HL-60/S4 treated with phorbol 12-myristate 13-acetate at 8.2 ng/mL for 4 days and 3 days (cell line): ENCODE data around the gene TUBA1B.
"Not testable (repeated sequence)": the region's sequence is repeated elsewhere in the genome, so short reads cannot be mapped to it uniquely, and the experiment has no call there.

Experiments
- in situ Hi-C: fragments of 300-500 bp; cut with MboI; formaldehyde crosslinking; loops from 2 replicates; pipeline ENCODE4 v1.15.0; 2022; ENCODE audit warnings: low sequenced_read_pairs

Gene TUBA1B

DNA sequence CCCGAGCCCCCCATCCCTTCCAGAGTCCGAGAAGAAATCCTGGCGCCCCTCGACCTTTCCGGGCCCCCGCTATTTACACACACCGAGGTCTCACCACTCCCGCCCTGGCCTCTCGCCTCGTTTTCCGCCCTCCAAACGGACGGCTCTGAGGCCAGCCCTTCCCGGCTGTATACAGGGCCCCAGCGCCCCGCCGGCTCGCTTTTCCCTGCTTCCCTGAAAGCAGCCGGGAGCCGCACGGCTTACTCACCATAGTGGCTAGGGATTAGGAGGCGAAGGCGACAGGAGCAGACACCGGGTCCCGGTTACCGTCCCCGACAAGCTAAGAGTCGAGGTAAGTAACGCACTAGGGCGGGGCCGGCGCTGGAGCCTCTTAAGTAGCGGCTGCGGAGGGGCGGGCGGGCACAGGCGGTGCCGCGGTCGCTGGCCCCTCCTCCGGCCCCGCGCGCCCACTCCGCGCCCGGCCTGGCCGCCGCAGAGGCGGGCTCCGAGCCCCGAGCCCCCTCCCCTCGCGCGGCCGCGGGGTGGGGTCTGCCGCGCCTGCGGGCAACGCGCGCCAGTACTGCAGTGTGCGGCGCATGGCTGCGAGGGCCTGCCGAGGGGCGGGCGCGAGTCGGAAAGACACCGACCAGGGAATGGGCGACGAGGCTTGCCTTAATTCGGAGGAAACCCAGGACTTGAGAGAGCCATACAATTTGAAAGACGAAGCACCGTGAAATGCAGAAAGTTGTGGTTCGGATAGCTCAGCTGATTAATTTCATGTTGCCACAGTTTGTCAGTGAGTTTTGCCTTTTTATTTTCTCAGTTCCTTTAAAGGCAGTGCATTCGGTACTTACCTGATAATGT is at the start of gene TUBA1B:
Gene TUBA1B (minus strand): TSS at position 345 of the 843 bp plus-strand sequence. CDS start 95 bp downstream, at position 250.
- in situ Hi-C loops, result no loop called here

DNA sequence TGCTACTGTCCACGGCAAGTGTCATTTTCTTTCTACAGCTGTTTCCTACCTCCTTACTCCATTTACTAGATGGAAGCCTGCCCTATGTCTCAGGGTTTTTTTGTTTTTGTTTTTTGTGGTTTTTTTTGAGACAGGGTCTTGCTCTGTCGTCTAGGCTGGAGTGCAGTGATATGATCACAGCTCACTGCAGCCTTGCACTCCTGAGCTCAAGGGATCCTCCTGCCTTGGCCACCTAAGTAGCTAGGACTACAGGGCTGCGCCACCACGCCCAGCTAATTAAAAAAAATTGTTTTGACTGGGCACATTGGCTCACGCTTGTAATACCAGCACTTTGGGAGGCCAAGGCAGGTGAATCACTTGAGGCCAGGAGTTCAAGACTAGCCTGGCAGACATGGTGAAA is 43.0 kb upstream of the TUBA1B start:
- in situ Hi-C loops, result no loop called here

DNA sequence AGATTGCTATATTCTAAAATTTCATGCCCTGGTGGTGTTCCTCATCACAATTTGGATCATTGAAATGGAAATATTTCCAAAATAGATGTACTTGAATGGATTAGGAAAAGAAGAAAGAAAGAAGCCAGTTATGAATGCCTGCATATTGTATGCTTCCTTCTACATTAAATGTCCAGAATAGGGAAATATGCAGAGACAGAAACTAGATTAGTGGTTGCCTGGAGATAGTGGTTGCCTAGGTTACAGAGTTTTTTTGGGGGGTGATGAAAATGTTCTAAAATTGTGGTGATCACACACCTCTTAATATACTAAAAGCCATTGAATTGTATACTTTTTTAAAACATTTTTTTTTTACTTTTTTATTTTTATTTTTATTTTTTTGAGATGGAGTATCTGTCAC is 39.7 kb upstream of the TUBA1B start:
- in situ Hi-C loops, result no loop called here

DNA sequence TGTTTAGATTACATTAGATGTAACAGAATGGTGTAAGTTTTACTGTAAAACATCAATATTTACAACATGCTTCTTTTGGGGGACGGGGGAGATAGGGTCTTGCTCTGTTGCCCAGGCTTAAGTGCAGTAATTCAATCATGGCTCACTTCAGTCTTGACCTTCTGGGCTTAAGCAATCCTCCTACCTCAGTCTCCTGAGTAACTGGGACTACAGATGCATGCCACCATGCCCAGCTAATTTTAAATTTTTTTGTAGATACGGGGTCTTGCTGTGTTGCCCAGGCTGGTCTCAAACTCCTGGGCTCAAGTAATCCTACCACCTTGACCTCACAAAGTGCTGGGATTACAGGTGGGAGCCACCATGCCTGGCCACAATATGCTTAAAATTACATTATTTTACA is 33.9 kb upstream of the TUBA1B start:
- in situ Hi-C loops, result no loop called here

DNA sequence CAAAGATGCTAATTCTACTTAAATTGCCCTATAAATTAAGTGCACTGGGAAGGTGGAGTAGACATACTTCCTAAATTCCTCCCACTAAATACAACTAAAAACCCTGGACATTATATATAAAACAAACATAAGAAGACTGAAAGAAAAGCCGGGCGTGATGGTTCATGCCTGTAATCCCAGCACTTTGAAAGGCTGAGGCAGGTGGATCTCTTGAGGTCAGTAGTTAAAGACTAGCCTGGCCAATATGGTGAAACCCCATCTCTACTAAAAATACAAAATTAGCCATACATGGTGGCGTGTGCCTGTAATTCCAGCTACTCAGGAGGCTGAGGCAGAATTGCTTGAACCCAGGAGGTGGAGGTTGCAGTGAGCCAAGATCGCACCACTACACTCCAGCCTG is 30.7 kb upstream of the TUBA1B start:
- in situ Hi-C loops, result not testable (repeated sequence)

DNA sequence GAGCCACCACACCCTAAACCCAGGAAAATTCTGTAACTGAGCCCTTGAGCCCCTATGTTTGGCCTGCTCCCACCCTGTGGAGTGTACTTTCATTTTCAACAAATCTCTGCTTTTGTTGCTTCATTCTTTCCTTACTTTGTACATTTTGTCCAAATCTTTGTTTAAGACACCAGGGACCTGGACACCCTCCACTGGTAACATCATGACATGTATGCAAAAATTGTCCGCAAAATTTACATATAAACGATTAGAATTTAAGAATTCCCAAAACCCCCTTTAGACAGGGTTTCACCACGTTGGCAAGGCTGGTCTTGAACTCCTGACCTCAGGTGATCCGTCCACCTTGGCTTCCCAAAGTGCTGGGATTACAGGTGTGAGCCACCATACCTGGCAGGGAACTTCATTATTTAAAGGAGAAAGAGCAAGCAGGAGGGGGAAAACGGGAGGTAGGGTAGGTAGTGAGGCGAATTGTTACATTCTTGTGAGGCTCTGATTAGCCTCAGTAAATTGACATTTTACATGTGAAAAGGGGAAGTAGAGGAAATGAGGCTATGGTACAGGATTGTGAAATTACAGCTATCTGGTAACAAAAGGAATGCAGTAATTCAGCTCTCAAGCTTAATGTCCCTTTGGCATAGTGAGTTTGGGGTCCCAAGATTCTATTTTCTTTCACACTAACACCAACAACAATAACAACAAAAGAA is 30.0 kb upstream of the TUBA1B start:
- in situ Hi-C loops, result no loop called here

DNA sequence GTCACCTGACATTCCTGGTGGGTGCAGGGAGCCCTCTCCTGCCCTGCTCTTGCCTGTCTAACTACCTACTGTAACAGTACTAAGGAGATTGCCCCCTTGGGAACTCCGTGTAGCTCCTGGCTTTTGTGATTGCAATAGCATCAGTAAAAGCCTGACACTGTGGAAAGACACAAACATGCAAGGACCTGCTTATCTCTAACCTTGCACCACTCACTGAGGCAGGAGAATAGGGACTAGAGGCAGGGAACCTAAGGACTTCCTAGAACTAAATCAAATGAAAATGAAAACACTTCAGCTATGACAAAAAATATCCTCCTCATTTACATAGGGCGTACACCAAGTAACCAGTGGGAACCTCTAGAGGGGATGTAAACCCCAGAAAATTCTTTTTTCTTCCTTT is 29.2 kb upstream of the TUBA1B start:
- in situ Hi-C loops, result no loop called here

DNA sequence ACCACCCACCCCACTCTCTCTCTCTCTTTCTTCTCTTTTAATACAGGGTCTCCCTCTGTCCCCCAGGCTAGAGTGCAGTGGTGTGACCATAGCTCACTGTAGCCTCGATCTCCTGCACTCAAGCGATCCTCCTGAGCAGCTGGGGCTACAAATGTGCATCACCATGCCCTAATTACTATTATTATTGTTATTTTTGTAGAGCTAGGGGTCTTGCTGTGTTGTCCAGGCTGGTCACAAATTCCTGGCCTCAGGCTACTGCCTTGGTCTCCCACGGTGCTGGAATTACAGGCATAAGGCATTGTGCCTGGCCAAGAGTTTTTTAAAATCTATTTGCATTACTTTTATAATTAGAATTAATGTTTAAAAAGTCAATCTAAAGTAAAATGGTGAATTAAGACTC is 23.0 kb upstream of the TUBA1B start:
- in situ Hi-C loops, result no loop called here

DNA sequence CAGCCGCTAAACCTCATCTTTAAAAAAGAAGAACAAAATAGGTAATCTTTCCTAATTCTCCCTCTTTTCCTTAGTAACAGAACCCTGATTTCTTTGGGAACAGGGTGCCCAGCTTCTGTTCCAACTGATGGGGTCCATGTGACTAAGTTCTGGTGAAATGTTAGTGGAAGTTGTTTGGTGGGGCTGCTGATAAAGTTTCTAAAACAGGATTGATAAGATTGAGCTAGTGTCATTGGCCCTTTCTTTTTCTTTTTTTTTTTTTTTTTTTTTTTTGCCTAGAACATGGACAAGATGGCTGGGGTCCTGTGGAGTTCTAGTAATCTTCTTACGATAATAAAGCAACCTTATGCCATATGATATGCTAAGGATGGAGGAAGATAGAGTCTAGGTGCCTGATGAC is 16.2 kb upstream of the TUBA1B start:
- in situ Hi-C loops, result no loop called here

DNA sequence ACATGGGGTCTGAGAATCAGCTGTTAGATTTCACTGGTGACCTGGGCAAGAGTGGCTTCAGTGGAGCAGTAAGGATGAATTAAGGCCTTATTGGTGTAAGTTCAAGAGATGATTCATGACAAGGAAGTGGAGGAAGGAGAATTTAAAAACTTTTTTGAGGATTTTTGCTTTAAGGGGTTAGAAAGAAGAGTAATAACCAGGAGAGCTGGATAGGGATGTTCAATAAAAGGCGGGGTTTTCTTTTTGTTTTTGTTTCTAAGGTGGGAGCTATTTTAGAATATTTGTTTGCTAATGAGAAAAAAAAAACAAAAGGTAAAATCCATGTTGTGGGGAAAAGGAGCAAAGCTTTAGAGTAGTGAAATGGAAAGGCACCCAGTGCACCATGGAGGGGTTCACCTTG is 15.2 kb upstream of the TUBA1B start:
- in situ Hi-C loops, result no loop called here

DNA sequence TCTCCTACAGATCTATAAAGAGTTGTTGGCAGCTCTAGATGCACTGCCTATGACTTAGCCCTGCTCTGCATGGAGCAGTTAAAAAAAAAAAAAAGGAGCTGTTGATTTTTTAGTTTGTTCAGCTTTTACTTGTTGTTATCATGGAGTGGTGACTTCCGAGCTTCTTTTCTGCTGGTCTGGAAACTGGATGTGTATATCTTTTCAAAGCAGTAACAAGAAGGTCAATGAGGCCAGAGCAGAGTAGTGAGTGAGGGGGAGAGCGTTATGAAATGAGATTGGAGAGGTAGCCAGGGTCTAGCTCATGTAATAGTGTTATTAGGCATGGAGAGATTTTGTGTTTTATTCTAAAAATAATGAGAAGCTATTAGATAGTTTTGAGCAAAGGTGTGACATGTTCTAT is 13.2 kb upstream of the TUBA1B start:
- in situ Hi-C loops, result no loop called here

DNA sequence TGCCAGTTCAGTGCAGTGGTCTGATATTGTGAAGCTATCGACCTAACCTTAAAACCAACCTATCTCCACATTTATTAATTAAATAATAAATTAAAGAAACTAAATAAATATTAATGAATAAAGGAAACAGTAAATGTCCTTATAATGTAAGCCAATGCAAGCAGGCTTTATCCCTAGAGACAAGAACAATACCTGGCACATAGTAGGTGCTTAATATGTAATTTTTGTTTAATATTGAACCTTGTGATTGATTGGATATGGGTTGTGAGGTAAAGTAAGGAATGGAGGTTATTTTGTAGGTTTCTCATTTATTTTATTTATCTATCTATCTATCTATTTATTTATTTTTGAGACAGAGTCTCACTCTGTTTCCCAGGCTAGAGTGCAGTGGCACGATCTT is 7.8 kb upstream of the TUBA1B start:
- in situ Hi-C loops, result no loop called here

DNA sequence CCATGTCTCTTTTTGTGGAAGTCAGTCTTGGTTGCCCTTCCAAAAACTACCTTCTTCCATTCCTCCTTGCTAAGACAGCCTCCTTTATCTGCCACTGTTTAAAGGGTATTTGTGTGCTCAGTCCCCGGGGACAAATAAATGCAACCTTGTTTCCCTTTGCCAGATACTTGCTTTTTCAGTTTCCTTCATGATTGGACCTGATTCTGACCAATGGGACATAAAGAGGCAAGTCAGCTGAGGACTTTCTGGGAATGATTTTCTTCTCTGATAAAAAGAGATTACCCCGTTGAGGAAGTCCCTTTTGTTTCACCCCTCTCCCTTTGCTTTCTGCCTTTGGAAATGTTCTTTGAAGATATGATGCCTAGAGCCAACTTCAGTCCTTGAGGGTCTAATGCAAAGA is 7.4 kb upstream of the TUBA1B start:
- in situ Hi-C loops, result no loop called here

DNA sequence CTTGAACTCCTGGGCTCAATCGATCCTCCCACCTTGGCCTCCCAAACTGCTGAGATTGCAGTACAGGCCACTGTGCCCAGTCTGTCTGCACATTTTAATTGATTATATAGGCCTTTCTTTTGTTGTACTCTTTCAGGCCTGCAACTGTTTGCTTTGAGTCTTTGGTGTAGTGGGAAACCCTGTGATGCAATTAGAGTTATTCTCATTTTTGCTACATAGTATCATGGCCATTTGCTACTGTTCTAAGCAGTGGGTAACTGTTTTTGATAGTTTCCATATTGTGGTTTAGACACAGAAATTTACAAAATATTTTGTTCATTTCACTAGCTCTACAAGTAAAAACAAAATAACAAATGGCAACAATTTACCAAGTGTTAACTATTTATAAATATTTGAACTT is 6.3 kb upstream of the TUBA1B start:
- in situ Hi-C loops, result no loop called here

DNA sequence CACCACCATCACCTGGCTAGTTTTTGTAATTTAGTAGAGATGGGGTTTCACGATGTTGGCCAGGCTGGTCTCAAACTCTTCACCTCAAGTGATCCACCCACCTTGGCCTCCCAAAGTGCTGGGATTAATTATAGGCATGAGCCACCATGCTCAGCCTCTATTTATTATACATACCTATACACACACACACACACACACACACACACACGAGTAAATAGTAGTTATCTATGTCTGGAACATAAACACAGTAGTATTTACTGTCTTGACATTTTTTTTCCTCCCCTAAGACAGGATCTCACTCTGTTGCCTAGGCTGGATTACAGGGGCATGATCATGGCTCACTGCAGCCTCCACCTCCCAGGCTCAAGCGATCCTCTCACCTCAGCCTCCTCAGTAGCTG is 5.8 kb upstream of the TUBA1B start:
- in situ Hi-C loops, result not testable (repeated sequence)

DNA sequence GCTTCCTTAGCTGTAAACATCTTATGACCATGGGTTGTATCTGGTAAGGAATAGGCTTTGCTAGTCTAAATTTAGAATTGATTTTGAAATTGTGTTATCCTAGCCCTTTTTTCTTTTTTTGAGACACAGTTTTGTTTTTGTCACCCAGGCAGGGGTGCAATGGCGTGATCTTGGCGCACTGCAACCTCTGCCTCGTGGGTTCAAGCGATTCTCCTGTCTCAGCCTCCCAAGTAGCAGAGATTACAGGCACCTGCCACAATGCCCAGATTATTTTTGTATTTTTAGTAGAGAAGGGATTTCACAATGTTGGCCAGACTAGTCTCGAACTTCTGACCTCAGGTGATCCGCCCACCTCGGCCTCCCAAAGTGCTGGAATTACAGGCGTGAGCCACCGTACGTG is 2.4 kb upstream of the TUBA1B start:
- in situ Hi-C loops, result no loop called here

DNA sequence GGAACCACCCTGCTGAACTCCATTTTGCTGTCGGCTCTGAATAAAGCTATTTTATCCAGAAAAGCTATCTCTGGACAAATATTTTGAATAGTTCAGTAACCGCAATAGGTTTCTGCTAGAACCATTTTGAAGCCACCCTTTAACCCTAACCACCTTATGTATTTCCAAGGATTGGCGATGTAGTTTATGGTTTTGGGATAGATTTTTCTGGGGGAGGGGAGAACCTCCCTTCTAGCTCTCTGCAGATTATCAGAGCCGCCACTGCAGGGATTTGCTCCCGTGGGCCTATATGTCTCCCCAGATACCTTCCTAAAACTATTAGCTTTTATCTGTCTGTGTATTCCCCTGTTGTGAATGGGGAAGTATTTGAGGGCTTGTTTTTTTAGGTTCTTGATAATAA is 1.8 kb upstream of the TUBA1B start:
- in situ Hi-C loops, result no loop called here

DNA sequence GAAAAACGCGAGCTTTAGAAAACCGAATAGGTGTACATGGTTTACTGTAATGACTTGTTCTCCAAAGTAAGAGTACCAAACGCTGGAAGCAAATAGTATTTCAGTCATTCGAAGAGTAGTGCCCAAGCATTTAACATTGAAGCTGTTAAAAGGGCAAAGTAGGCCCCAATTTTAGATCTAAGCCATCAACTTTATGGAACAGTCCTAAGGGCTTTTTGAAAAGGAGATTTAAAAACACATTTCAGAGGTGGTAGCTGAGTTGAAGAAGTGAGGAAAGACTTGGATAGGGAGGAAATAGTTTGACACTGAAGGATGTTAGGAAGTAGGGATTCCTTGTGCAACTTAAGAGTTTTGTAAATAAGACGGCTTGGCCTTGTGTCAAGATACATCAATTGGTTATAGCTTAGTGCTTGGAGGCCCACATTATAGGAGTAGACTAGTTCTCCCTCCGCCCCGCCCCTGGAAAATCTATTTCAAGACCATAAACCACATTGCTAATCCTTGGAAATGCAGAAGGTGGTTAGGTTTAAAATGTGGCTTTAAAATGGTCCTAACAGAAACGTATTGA is 783 bp upstream of the TUBA1B start:
- in situ Hi-C loops, result no loop called here

DNA sequence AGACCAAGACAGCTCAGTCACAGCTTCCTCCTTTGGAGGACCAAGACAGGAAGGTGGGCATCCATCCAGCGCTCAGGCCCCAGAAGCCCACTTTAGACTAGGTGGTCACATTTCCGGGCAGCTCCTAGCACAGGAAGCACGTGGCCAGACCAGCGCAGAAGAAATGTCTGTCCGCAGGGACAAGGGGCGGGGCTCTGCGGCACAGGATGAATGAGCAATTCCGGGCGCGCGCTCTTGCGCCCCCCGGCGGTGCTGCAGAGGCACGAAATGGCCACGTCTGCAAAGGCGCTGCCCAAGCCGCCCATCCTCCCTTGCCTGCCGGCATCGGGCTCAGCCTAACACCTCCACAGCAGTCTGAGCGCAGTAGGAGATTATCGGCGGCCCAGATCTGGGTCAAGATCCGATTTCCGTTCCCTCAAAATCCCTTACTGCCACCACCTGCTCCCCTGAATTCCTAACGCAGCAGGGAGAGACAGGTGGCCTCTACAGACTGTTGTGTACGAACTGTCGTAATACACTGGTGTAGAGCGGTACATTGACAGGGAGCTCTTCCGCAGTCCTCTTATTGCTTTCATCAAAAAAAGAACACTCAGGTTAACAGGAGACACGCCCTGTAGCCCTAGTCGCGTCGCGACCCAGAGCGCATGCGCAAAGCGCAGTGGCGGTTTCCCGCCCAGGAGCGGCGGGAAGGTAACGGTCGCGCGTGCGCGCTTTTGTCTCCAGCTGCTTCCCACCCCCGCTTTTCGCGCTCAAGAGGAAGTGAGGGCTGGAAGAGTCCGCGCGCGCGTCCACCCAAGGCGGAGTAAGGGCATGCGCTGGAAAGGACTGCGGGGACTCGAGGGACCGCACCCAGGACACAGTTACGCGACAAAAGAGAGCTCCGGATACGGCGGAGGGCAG is 794 bp downstream of the TUBA1B start:
- in situ Hi-C loops, result no loop called here

DNA sequence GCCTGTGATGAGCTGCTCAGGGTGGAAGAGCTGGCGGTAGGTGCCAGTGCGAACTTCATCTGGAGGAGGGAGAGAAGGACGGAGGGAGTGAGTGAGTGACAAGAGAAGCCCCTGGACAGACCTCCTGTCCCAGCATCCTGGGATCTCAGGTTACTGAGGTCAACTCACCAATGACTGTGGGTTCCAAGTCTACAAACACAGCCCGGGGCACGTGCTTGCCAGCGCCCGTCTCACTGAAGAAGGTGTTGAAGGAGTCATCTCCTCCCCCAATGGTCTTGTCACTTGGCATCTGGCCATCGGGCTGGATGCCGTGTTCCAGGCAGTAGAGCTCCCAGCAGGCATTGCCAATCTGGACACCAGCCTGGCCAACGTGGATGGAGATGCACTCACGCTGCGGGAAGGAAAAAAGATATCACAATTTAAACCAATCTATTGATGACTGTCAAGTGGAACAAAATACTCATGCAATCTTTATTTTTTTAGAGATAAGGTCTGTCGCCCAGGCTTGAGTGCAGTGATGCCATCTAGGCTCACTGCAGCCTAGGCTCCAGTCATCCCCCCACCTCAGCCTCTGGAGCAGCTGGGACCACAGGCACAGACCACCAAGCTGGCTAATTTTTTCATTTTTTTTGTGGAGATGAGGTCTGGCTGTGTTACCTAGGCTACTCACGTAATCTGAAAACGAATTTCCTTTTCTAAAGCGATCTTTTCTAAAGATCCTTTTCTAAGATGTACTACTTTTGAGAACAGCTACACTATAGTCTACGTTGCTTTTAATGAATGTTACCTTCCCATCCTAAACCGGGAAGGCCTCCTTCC is 1.7 kb downstream of the TUBA1B start:
- in situ Hi-C loops, result no loop called here
